IPS-20b (cell line): ENCODE measurements around the gene BMPR2.
"Not testable (repeated sequence)": the region's sequence is repeated elsewhere in the genome, so short reads cannot be mapped to it uniquely, and the experiment has no call there.

ENCODE experiments used
- H3K27ac ChIP-seq: one replicate; pipeline ENCODE4 v1.5.1; 2013; ENCODE audit warnings: low read length
- H3K27me3 ChIP-seq: 2 replicates; pipeline ENCODE4 v1.6.1; 2013; ENCODE audit warnings: mild to moderate bottlenecking, low read length, inconsistent platforms; ENCODE audit not compliant: insufficient read depth
- H3K36me3 ChIP-seq: 2 replicates; pipeline ENCODE4 v1.6.1; 2013; ENCODE audit warnings: low read depth, mild to moderate bottlenecking, inconsistent platforms, low read length, moderate library complexity; ENCODE audit not compliant: insufficient read depth
- H3K4me1 ChIP-seq: 2 replicates; pipeline ENCODE4 v1.6.1; 2013; ENCODE audit warnings: mild to moderate bottlenecking, control low read depth, inconsistent platforms, low read length, moderate library complexity; ENCODE audit not compliant: insufficient read depth
- H3K4me3 ChIP-seq: 2 replicates; pipeline ENCODE4 v1.5.1; 2013; ENCODE audit warnings: mild to moderate bottlenecking, low read length, inconsistent platforms
- H3K9ac ChIP-seq: 2 replicates; pipeline ENCODE4 v1.6.1; 2013; ENCODE audit warnings: low read depth, mild to moderate bottlenecking, inconsistent platforms, low read length, moderate library complexity
- H3K9me3 ChIP-seq: 2 replicates; pipeline ENCODE4 v1.6.1; 2013; ENCODE audit warnings: mild to moderate bottlenecking, low read depth, low read length, inconsistent platforms; ENCODE audit not compliant: insufficient read depth

BMPR2 gene

GRCh38 chr2:202545931-202546330 is 169.8 kb downstream of the BMPR2 start:
- Histone ChIP-seq H3K9ac (no peak overlapping the region), H3K9me3 (no peaks in the 10 kb centered on the region), H3K36me3 (no peaks in the 10 kb centered on the region), H3K27ac (no peak overlapping the region), H3K4me1 (peaks cover 5% of the 10 kb centered on the region; the same call in 1 of the 2 replicates), H3K4me3 (no peak overlapping the region), H3K27me3 (no peaks in the 10 kb centered on the region)

- H3K4me3 ChIP-seq, H3K27ac ChIP-seq, H3K9me3 ChIP-seq, H3K9ac ChIP-seq, H3K36me3 ChIP-seq, H3K4me1 ChIP-seq, H3K27me3 ChIP-seq: not testable (repeated sequence)
Observed at GRCh38 chr2:202546499-202547141, 170.5 kb downstream of the BMPR2 start.

GRCh38 chr2:202548240-202548639 is 172.1 kb downstream of the BMPR2 start:
- H3K9ac ChIP-seq = no peak overlapping the region
- H3K4me3 ChIP-seq = no peak overlapping the region
- no peaks in the 10 kb centered on the region for H3K27me3 ChIP-seq
- no peaks in the 10 kb centered on the region for H3K9me3 ChIP-seq
- H3K27ac ChIP-seq = no peak overlapping the region
- peaks cover 8% of the 10 kb centered on the region; the same call in 1 of the 2 replicates for H3K36me3 ChIP-seq
- peaks cover 5% of the 10 kb centered on the region; the same call in 1 of the 2 replicates for H3K4me1 ChIP-seq

- not testable (repeated sequence) for H3K9me3 ChIP-seq, H3K27ac ChIP-seq, H3K4me3 ChIP-seq, H3K9ac ChIP-seq, H3K4me1 ChIP-seq, H3K27me3 ChIP-seq
- peaks cover 17% of the 10 kb centered on the region for H3K36me3 ChIP-seq
Observed at GRCh38 chr2:202551000-202551399, 174.9 kb downstream of the BMPR2 start.

DNA sequence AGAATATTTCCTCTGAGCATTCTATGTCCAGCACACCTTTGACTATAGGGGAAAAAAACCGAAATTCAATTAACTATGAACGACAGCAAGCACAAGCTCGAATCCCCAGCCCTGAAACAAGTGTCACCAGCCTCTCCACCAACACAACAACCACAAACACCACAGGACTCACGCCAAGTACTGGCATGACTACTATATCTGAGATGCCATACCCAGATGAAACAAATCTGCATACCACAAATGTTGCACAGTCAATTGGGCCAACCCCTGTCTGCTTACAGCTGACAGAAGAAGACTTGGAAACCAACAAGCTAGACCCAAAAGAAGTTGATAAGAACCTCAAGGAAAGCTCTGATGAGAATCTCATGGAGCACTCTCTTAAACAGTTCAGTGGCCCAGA is 179.2 kb downstream of the BMPR2 start:
- no peaks in the 10 kb centered on the region for H3K4me1 ChIP-seq
- no peaks in the 10 kb centered on the region for H3K27me3 ChIP-seq
- H3K4me3 ChIP-seq = no peak overlapping the region
- H3K27ac ChIP-seq = no peak overlapping the region
- peaks cover 28% of the 10 kb centered on the region for H3K36me3 ChIP-seq
- H3K9ac ChIP-seq = no peak overlapping the region
- no peaks in the 10 kb centered on the region for H3K9me3 ChIP-seq

GRCh38 chr2:202560200-202560599 is 184.1 kb downstream of the BMPR2 start:
- H3K9ac ChIP-seq = no peak overlapping the region
- no peak overlapping the region for H3K4me3 ChIP-seq
- H3K9me3 ChIP-seq = no peaks in the 10 kb centered on the region
- no peaks in the 10 kb centered on the region for H3K4me1 ChIP-seq
- H3K36me3 ChIP-seq = peaks cover 21% of the 10 kb centered on the region
- no peaks in the 10 kb centered on the region for H3K27me3 ChIP-seq
- H3K27ac ChIP-seq = no peak overlapping the region

DNA sequence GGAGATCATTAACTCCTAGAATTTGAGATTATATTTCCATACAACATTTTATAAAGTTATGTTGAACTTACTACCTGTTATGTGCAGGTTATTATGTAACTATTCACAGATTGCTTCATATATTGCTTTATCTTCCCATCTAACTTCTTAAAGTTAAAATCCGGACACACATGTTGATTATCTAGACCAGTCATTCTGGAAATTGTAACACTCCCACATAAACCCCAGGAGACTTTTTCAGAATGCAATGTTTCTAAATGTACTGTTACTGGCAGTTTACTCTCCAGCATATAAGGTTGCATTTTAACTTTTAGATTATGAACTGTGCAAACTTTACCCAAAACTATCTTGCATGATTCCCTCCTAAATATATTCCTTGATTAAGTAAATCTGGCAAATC is 188.1 kb downstream of the BMPR2 start:
- Histone ChIP-seq H3K27me3 (no peaks in the 10 kb centered on the region), H3K4me3 (no peak overlapping the region), H3K9me3 (no peaks in the 10 kb centered on the region), H3K36me3 (peaks cover 6% of the 10 kb centered on the region; the same call in 1 of the 2 replicates), H3K4me1 (no peaks in the 10 kb centered on the region), H3K9ac (no peak overlapping the region), H3K27ac (no peak overlapping the region)

GRCh38 chr2:202566286-202566685 is 190.2 kb downstream of the BMPR2 start:
- Histone ChIP-seq H3K27me3 (no peaks in the 10 kb centered on the region), H3K4me1 (no peaks in the 10 kb centered on the region), H3K4me3 (no peak overlapping the region)

GRCh38 chr2:202574541-202574940 is 198.4 kb downstream of the BMPR2 start:
- H3K9ac ChIP-seq = no peak overlapping the region
- no peak overlapping the region for H3K27ac ChIP-seq
- H3K9me3 ChIP-seq = no peaks in the 10 kb centered on the region
- no peaks in the 10 kb centered on the region for H3K4me1 ChIP-seq
- H3K36me3 ChIP-seq = no peaks in the 10 kb centered on the region
- no peaks in the 10 kb centered on the region for H3K27me3 ChIP-seq
- H3K4me3 ChIP-seq = no peak overlapping the region

More at GRCh38 chr2:202566286-202566685, 190.2 kb downstream of the BMPR2 start:
- Histone ChIP-seq H3K9me3 (no peaks in the 10 kb centered on the region), H3K27ac (no peak overlapping the region), H3K36me3 (no peaks in the 10 kb centered on the region), H3K9ac (no peak overlapping the region)

- not testable (repeated sequence) for H3K9me3 ChIP-seq, H3K27me3 ChIP-seq, H3K27ac ChIP-seq, H3K36me3 ChIP-seq, H3K4me1 ChIP-seq, H3K4me3 ChIP-seq, H3K9ac ChIP-seq
Observed at GRCh38 chr2:202575194-202575593, 199.1 kb downstream of the BMPR2 start.

- no peaks in the 10 kb centered on the region for H3K27me3 ChIP-seq
- H3K9me3 ChIP-seq = no peaks in the 10 kb centered on the region
- H3K4me1 ChIP-seq = no peaks in the 10 kb centered on the region
- no peak overlapping the region for H3K9ac ChIP-seq
- H3K27ac ChIP-seq = no peak overlapping the region
- no peaks in the 10 kb centered on the region for H3K36me3 ChIP-seq
- H3K4me3 ChIP-seq = no peak overlapping the region
Observed at GRCh38 chr2:202577250-202578183, 201.4 kb downstream of the BMPR2 start.

- H3K9ac ChIP-seq, H3K4me1 ChIP-seq: not testable (repeated sequence)
Observed at GRCh38 chr2:202582846-202583245, 206.7 kb downstream of the BMPR2 start.

More at GRCh38 chr2:202582846-202583245, 206.7 kb downstream of the BMPR2 start:
- H3K36me3 ChIP-seq, H3K27me3 ChIP-seq, H3K4me3 ChIP-seq, H3K9me3 ChIP-seq, H3K27ac ChIP-seq: not testable (repeated sequence)
